Tibial artery (tissue), 4 donors: Measurements from ENCODE around the gene TAF4B.
A peak's percentile ranks its signal among the peaks of the same experiment; 100 is the strongest.

Experiments used
- DNase-seq, 2 donors: peaks; one replicate each; pipeline ENCODE4 v3.0.0-alpha.2; 2019
- H3K27ac ChIP-seq, 2 donors: fragments of 200-600 bp; sonication (generic) in 1 of 2; 1 replicate in 1 of 2; 2 replicates in 1 of 2; pipeline ENCODE4 v1.5.1; 2018 to 2019; ENCODE audit warnings: mild to moderate bottlenecking in 1 of 2
- H3K27me3 ChIP-seq, 2 donors: fragments of 200-600 bp; sonication (generic) in 1 of 2; one replicate each; pipeline versions ENCODE4 v1.5.1 to v1.6.0; 2016 to 2019
- H3K36me3 ChIP-seq, 3 donors: fragments of 200-600 bp; sonication (generic) in 2 of 3; one replicate each; pipeline ENCODE4 v1.5.1; 2016 to 2019; ENCODE audit warnings: mild to moderate bottlenecking in 2 of 3
- H3K4me1 ChIP-seq, 4 donors: fragments of 200-600 bp; sonication (generic) in 2 of 4; 1 replicate in 3 of 4; 2 replicates in 1 of 4; pipeline ENCODE4 v1.5.1; 2016 to 2019
- H3K4me3 ChIP-seq, 2 donors: fragments of 200-600 bp; sonication (generic) in 1 of 2; 1 replicate in 1 of 2; 2 replicates in 1 of 2; pipeline ENCODE4 v1.5.1; 2018 to 2019; ENCODE audit warnings: mild to moderate bottlenecking in 2 of 2
- H3K9me3 ChIP-seq, 3 donors: fragments of 200-600 bp; sonication (generic) in 1 of 3; one replicate each; pipeline ENCODE4 v1.5.1; 2016 to 2019
- intact Hi-C: fragments of 100-400 bp; cut with DNase I; formaldehyde crosslinking; loops from one replicate; pipeline ENCODE4 v1.15.0; 2023; ENCODE audit warnings: low total_unique reads
- TF ChIP-seq, protein P1 (sequence below), 2 experiments: fragments of 200-600 bp in 1 of 2; fragments of 450-650 bp in 1 of 2; IDR thresholded peaks; one replicate each; pipeline ENCODE4 v1.5.1; 2017 to 2019; ENCODE audit warnings: antibody characterized with exemption in 2 of 2, mild to moderate bottlenecking in 1 of 2, moderate library complexity in 1 of 2

Gene TAF4B

DNA sequence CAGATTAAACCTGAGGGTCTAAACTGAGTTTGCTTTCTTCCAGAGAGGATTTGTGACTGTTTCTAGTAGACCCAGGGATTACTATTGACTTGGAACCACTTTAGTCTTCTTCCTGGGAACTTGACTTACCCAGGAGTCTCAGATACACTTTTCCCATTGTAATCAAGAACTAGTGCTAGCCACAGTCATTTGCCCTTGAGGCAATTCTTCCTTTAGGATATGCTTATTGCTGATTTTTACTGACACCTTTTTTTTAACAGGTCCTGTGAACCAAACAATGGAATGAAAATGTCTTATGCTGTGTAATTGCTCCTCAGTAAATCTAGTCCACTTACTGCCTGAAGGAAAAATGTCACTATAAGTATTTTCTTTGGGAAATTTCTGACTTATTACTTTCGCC, 78.3 kb downstream of the TAF4B start:
- Histone ChIP-seq H3K27ac (no peak overlapping the region), H3K36me3 (no peaks in the 10 kb centered on the region), H3K4me3 (no peak overlapping the region), H3K4me1 (peaks cover 0 to 6% (median 2%) of the 10 kb centered on the region in 4 donors), H3K27me3 (no peaks in the 10 kb centered on the region), H3K9me3 (no peaks in the 10 kb centered on the region)
- DNase-seq = no peak
- TF ChIP-seq, protein P1, sequence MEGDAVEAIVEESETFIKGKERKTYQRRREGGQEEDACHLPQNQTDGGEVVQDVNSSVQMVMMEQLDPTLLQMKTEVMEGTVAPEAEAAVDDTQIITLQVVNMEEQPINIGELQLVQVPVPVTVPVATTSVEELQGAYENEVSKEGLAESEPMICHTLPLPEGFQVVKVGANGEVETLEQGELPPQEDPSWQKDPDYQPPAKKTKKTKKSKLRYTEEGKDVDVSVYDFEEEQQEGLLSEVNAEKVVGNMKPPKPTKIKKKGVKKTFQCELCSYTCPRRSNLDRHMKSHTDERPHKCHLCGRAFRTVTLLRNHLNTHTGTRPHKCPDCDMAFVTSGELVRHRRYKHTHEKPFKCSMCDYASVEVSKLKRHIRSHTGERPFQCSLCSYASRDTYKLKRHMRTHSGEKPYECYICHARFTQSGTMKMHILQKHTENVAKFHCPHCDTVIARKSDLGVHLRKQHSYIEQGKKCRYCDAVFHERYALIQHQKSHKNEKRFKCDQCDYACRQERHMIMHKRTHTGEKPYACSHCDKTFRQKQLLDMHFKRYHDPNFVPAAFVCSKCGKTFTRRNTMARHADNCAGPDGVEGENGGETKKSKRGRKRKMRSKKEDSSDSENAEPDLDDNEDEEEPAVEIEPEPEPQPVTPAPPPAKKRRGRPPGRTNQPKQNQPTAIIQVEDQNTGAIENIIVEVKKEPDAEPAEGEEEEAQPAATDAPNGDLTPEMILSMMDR (IDR thresholded peaks at IDR 0.05) = no peak
- intact Hi-C loops = no loop called here

- Histone ChIP-seq H3K27ac (no peak overlapping the region), H3K4me3 (no peak overlapping the region), H3K4me1 (peaks cover 0 to 12% (median 2%) of the 10 kb centered on the region in 4 donors), H3K36me3 (no peaks in the 10 kb centered on the region), H3K9me3 (no peaks in the 10 kb centered on the region), H3K27me3 (no peaks in the 10 kb centered on the region)
- no peak for DNase-seq
- TF ChIP-seq, protein P1 (IDR thresholded peaks at IDR 0.05) = peak; percentile 45 to 46
- intact Hi-C loops = no loop called here
Measured at GRCh38 chr18:26307161-26307773, 81.0 kb downstream of the TAF4B start.

GRCh38 chr18:26309281-26309680, 83.0 kb downstream of the TAF4B start:
- Histone ChIP-seq H3K27me3 (no peaks in the 10 kb centered on the region), H3K4me3 (no peak overlapping the region), H3K9me3 (no peaks in the 10 kb centered on the region), H3K36me3 (no peaks in the 10 kb centered on the region), H3K27ac (no peak overlapping the region), H3K4me1 (peaks cover 0 to 12% (median 2%) of the 10 kb centered on the region in 4 donors)
- no peak for DNase-seq
- TF ChIP-seq, protein P1 (IDR thresholded peaks at IDR 0.05) = no peak
- intact Hi-C loops = no loop called here

DNA sequence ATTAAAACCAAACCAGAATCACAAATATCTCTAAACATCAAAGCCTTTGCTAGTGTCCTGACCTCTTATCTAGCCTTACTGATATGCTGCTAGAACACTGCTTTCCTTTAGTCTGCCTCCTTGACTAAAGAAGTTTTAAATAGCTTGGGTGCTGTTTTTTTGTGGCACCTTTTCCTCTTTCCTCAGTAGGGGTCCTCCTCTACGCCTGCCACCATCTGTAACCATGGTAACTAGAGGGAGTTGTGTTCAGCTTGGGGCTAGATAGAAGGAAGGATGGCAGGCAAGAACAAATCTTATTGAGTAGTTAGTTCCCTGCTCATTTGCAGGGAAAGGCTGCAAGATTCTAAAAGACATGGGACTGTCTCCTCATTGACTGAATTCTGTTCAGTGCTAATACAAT, 86.0 kb downstream of the TAF4B start:
- H3K27me3 ChIP-seq = no peaks in the 10 kb centered on the region
- peaks cover 0 to 7% (median 0%) of the 10 kb centered on the region in 4 donors for H3K4me1 ChIP-seq
- no peak for DNase-seq
- H3K36me3 ChIP-seq = no peaks in the 10 kb centered on the region
- TF ChIP-seq, protein P1 (IDR thresholded peaks at IDR 0.05) = no peak
- intact Hi-C loops = no loop called here
- no peaks in the 10 kb centered on the region for H3K9me3 ChIP-seq
- no peak overlapping the region for H3K27ac ChIP-seq
- H3K4me3 ChIP-seq = no peak overlapping the region

DNA sequence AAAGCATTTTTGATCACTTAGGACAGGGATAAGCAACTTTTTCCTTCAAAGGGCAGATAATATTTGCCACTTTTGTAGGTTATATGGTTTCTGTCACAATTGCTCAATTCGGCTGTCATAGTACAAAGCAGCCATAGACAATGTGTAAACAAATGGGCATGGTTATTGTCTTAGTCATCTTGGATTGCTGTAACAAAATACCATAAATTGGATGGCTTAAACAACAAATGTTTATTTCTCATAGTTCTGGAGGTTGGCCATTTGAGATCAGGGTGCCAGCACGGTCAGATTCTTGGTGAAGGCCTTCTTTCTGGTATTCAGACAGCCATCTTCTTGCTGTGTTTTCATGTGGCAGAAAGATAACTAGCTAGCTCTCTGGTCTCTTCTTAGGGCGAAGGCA, 91.2 kb downstream of the TAF4B start:
- H3K9me3 ChIP-seq = no peaks in the 10 kb centered on the region
- no peak overlapping the region for H3K27ac ChIP-seq
- no peak for DNase-seq
- no peaks in the 10 kb centered on the region for H3K27me3 ChIP-seq
- TF ChIP-seq, protein P1 (IDR thresholded peaks at IDR 0.05) = no peak
- no peaks in the 10 kb centered on the region for H3K4me1 ChIP-seq
- intact Hi-C loops = no loop called here
- H3K36me3 ChIP-seq = no peaks in the 10 kb centered on the region
- H3K4me3 ChIP-seq = no peak overlapping the region

- H3K36me3 ChIP-seq = no peaks in the 10 kb centered on the region
- DNase-seq = no peak
- no peaks in the 10 kb centered on the region for H3K27me3 ChIP-seq
- H3K4me3 ChIP-seq = no peak overlapping the region
- TF ChIP-seq, protein P1 (IDR thresholded peaks at IDR 0.05) = no peak
- H3K27ac ChIP-seq = no peak overlapping the region
- intact Hi-C loops = no loop called here
- H3K4me1 ChIP-seq = no peaks in the 10 kb centered on the region
- H3K9me3 ChIP-seq = no peaks in the 10 kb centered on the region
Measured at GRCh38 chr18:26320686-26321085, 94.4 kb downstream of the TAF4B start.
